HCT116 (cell line): ENCODE data around the gene ATOX1. TPM values are rescaled to one million over a fixed set of nuclear protein-coding genes. Genes with fewer than 3 reads are reported as not detected.

Source experiments
- ATAC-seq: fragments of 200-7000 bp; cut with Tn5 transposase; 2 replicates; pipeline ENCODE4 v1.9.1; 2020; ENCODE audit warnings: mild to moderate bottlenecking, moderate library complexity
- BruUV-seq: library from RNA; stranded (reverse); fragments of 400-500 nt; replicated peaks from 2 replicates; lab custom pipeline; 2021; lab: Mats Ljungman, UMichigan
- CTCF ChIA-PET: fragments of 300-600 bp; sonication (Branson Sonifier 250); formaldehyde crosslinking; loops from one replicate; lab custom pipeline; 2021; ENCODE audit warnings: antibody characterized with exemption; lab: Charles Lee
- POLR2A ChIA-PET: fragments of 300-600, 350-600 bp; sonication (Branson Sonifier 250); formaldehyde crosslinking; loops from one replicate; lab custom pipeline; 2021; ENCODE audit warnings: antibody characterized with exemption; lab: Charles Lee
- RAD21 ChIA-PET, 2 experiments: fragments of 300-600 bp; sonication (Branson Sonifier 250); formaldehyde crosslinking; loops; one replicate each; lab custom pipeline; 2023; ENCODE audit warnings: low total read pairs in 2 of 2; ENCODE audit not compliant: uncharacterized antibody in 2 of 2, unreplicated experiment in 2 of 2, low non-redundant PET in 1 of 2; lab: Charles Lee
- DNase-seq: peaks from one replicate; pipeline ENCODE4 v3.0.0-alpha.2; 2010; ENCODE audit warnings: low read depth, low spot score
- H2AFZ ChIP-seq: fragments of 200-600 bp; shearing (Covaris generic), sonication (generic); 2 replicates; pipeline ENCODE4 v1.6.1; 2017; ENCODE audit warnings: low read depth, mixed run types, mixed read lengths, antibody characterized with exemption, low read length; ENCODE audit not compliant: poor library complexity, severe bottlenecking
- H3K27ac ChIP-seq: 2 replicates; pipeline ENCODE4 v1.5.1; 2012; ENCODE audit warnings: low read depth, low read length
- H3K27me3 ChIP-seq: fragments of 200-600 bp; sonication (generic); 2 replicates; pipeline ENCODE4 v1.6.1; 2016; ENCODE audit warnings: mixed run types, low read length, mixed read lengths; ENCODE audit not compliant: insufficient read depth
- H3K36me3 ChIP-seq, 2 experiments: fragments of 200-500 bp in 1 of 2; fragments of 200-600 bp in 1 of 2; sonication (Bioruptor generic) in 1 of 2; sonication (generic) in 1 of 2; 2 replicates each; pipeline versions ENCODE4 v1.5.1 to v1.6.1; 2014 to 2016; ENCODE audit warnings: low read length in 2 of 2, inconsistent platforms in 1 of 2, mixed read lengths in 1 of 2, mixed run types in 1 of 2; ENCODE audit not compliant: insufficient read depth in 2 of 2, control insufficient read depth in 1 of 2
- H3K4me1 ChIP-seq, 2 experiments: fragments of 200-600 bp in 1 of 2; sonication (generic) in 1 of 2; 2 replicates each; pipeline versions ENCODE4 v1.5.1 to v1.6.1; 2012 to 2017; ENCODE audit warnings: low read length in 2 of 2, inconsistent platforms in 1 of 2, mild to moderate bottlenecking in 1 of 2, mixed read lengths in 1 of 2, mixed run types in 1 of 2, moderate library complexity in 1 of 2; ENCODE audit not compliant: insufficient read depth in 2 of 2, control insufficient read depth in 1 of 2
- H3K4me2 ChIP-seq: fragments of 200-600 bp; sonication (generic); 2 replicates; pipeline ENCODE4 v1.6.1; 2017; ENCODE audit warnings: mixed run types, low read length, mixed read lengths
- H3K4me3 ChIP-seq, 2 experiments: fragments of 200-600 bp in 1 of 2; sonication (generic) in 1 of 2; replicated peaks in 1 of 2; 2 replicates each; pipeline ENCODE4 v1.5.1; 2011 to 2016; ENCODE audit warnings: low read length in 2 of 2, control low read depth in 1 of 2, low read depth in 1 of 2, mild to moderate bottlenecking in 1 of 2, mixed read lengths in 1 of 2, mixed run types in 1 of 2
- H3K79me2 ChIP-seq: fragments of 200-600 bp; sonication (generic); 2 replicates; pipeline ENCODE4 v1.6.1; 2017; ENCODE audit warnings: mild to moderate bottlenecking, mixed run types, low read length, moderate library complexity, mixed read lengths; ENCODE audit not compliant: insufficient read depth
- H3K9ac ChIP-seq: fragments of 200-600 bp; sonication (generic); 2 replicates; pipeline ENCODE4 v1.6.1; 2016; ENCODE audit warnings: low read length, mixed read lengths
- H3K9me2 ChIP-seq: fragments of 200-600 bp; sonication (generic), shearing (Covaris generic); 2 replicates; pipeline ENCODE4 v1.6.1; 2017; ENCODE audit warnings: mixed run types, mild to moderate bottlenecking, moderate library complexity; ENCODE audit not compliant: insufficient read depth
- H3K9me3 ChIP-seq, 2 experiments: fragments of 200-500 bp in 1 of 2; fragments of 200-600 bp in 1 of 2; sonication (Bioruptor generic) in 1 of 2; sonication (generic) in 1 of 2; 2 replicates each; pipeline ENCODE4 v1.6.1; 2014 to 2017; ENCODE audit warnings: low read length in 2 of 2, mixed read lengths in 2 of 2, inconsistent platforms in 1 of 2, low read depth in 1 of 2, mild to moderate bottlenecking in 1 of 2, mixed run types in 1 of 2, moderate library complexity in 1 of 2; ENCODE audit not compliant: control insufficient read depth in 1 of 2, insufficient read depth in 1 of 2
- H4K20me1 ChIP-seq: fragments of 200-600 bp; sonication (generic), shearing (Covaris generic); 2 replicates; pipeline ENCODE4 v1.6.1; 2017; ENCODE audit warnings: mixed run types, mild to moderate bottlenecking, moderate library complexity; ENCODE audit not compliant: insufficient read depth
- CTCF ChIP-seq, 3 experiments: fragments of 200-600 bp in 1 of 3; sonication (generic) in 1 of 3; IDR thresholded peaks in 2 of 3; conservative IDR thresholded peaks in 1 of 3; 2 replicates each; pipeline ENCODE4 v1.5.1; 2012 to 2017; ENCODE audit warnings: low read depth in 2 of 3, low read length in 2 of 3, antibody characterized with exemption in 1 of 3, borderline replicate concordance in 1 of 3, control low read depth in 1 of 3, mild to moderate bottlenecking in 1 of 3, mixed read lengths in 1 of 3, mixed run types in 1 of 3, moderate library complexity in 1 of 3; ENCODE audit not compliant: insufficient read depth in 1 of 3
- EGR1 ChIP-seq: IDR thresholded peaks from 2 replicates; pipeline ENCODE4 v1.6.1; 2012; ENCODE audit warnings: low read depth
- ELF1 ChIP-seq: IDR thresholded peaks from 2 replicates; pipeline ENCODE4 v1.6.1; 2012; ENCODE audit warnings: low read depth, borderline replicate concordance
- FOSL1 ChIP-seq: IDR thresholded peaks from 2 replicates; pipeline ENCODE4 v1.6.1; 2012; ENCODE audit warnings: low read depth
- JUND ChIP-seq: IDR thresholded peaks from 2 replicates; pipeline ENCODE4 v1.6.1; 2012
- MAX ChIP-seq: IDR thresholded peaks from 2 replicates; pipeline ENCODE4 v1.6.1; 2012
- POLR2A ChIP-seq: IDR thresholded peaks from 2 replicates; pipeline ENCODE4 v1.7.0; 2011; ENCODE audit warnings: borderline replicate concordance; ENCODE audit not compliant: insufficient read depth, insufficient read length; ENCODE audit errors: extremely low read depth
- POLR2AphosphoS5 ChIP-seq: IDR thresholded peaks from 2 replicates; pipeline ENCODE4 v1.6.1; 2011; ENCODE audit warnings: mild to moderate bottlenecking, low read depth, low read length, moderate library complexity
- RAD21 ChIP-seq: IDR thresholded peaks from 2 replicates; pipeline ENCODE4 v1.6.1; 2012; ENCODE audit warnings: low read depth, mild to moderate bottlenecking
- REST ChIP-seq: IDR thresholded peaks from 2 replicates; pipeline ENCODE4 v1.6.1; 2012; ENCODE audit warnings: low read depth
- SIN3A ChIP-seq: IDR thresholded peaks from 2 replicates; pipeline ENCODE4 v1.6.1; 2012; ENCODE audit warnings: low read depth
- SP1 ChIP-seq: IDR thresholded peaks from 2 replicates; pipeline ENCODE4 v1.6.1; 2012; ENCODE audit warnings: low read depth
- TCF7L2 ChIP-seq: IDR thresholded peaks from 2 replicates; pipeline ENCODE4 v1.7.0; 2011; ENCODE audit warnings: borderline replicate concordance, inconsistent platforms; ENCODE audit not compliant: insufficient read depth, insufficient read length; ENCODE audit errors: extremely low read depth
- ZBTB33 ChIP-seq: IDR thresholded peaks from 2 replicates; pipeline ENCODE4 v1.6.1; 2011; ENCODE audit warnings: mild to moderate bottlenecking, low read length, moderate library complexity; ENCODE audit not compliant: insufficient replicate concordance; ENCODE audit errors: extremely low read depth
- ZFX ChIP-seq: fragments of 450-650 bp; IDR thresholded peaks from 2 replicates; pipeline ENCODE4 v1.6.1; 2017
- intact Hi-C: fragments of 100-400 bp; cut with micrococcal nuclease; formaldehyde crosslinking; loops from 2 replicates; pipeline ENCODE4 v1.10.0; 2022
- total RNA-seq: library from RNA; stranded (reverse); gene quantifications from one replicate; pipeline ENCODE4 v1.2.1, GENCODE V29; 2021; ENCODE audit not compliant: unreplicated experiment

ATOX1 gene
- total RNA-seq, 1 experiment from 2014 or later: 66.2 TPM

- no peaks in the 10 kb centered on the region for H3K9me2 ChIP-seq
- no peak for ATAC-seq
- no peak overlapping the region for H2AFZ ChIP-seq
- H3K36me3 ChIP-seq: 0 out of 4 replicates have a peak, but pooled peaks cover 0 to 9% of the 10 kb centered on the region in 2 experiments
- no peaks in the 10 kb centered on the region for H3K27me3 ChIP-seq
- ChIA-PET CTCF (no interaction called here), RAD21 (no interaction called here), POLR2A (interaction anchor here (3.0 kb wide), 1 partner anchor 20 kb away, joined by 10 read pairs; the partner anchor contains the start of gene G3BP1)
- peaks cover 37% of the 10 kb centered on the region for H3K79me2 ChIP-seq
- no peak overlapping the region for H3K9ac ChIP-seq
- no peaks in the 10 kb centered on the region for H3K9me3 ChIP-seq
- no TSS peak for BruUV-seq
- intact Hi-C loops: no loop called here
- TF ChIP-seq POLR2A (no peak), ZFX (no peak), RAD21 (no peak), CTCF (IDR thresholded peaks at IDR 0.05 in 2 of 3, conservative IDR thresholded peaks at IDR 0.05 in 1 of 3; ENCODE audit: borderline replicate concordance in 1 of 3, insufficient read depth in 1 of 3, low read depth in 2 of 3, low read length in 2 of 3) (no peak), TCF7L2 (no peak), EGR1 (no peak), REST (no peak), POLR2AphosphoS5 (no peak), FOSL1 (no peak), SP1 (no peak), JUND (no peak), ZBTB33 (no peak), SIN3A (no peak), ELF1 (no peak), MAX (no peak)
- no peak overlapping the region for H3K4me2 ChIP-seq
- H3K27ac ChIP-seq: no peak overlapping the region
- no peak overlapping the region for H3K4me3 ChIP-seq
- H4K20me1 ChIP-seq: no peaks in the 10 kb centered on the region
- peaks cover 9% of the 10 kb centered on the region in 2 experiments for H3K4me1 ChIP-seq
- DNase-seq: no peak
Measured at GRCh38 chr5:151751091-151751490, 7.3 kb downstream of the ATOX1 start.
